ENCODE results near the gene PIH1D2.

GRCh38 chr11:112115386-112115785, 41.6 kb upstream of the PIH1D2 start:
- TF ChIP-seq, protein P1, sequence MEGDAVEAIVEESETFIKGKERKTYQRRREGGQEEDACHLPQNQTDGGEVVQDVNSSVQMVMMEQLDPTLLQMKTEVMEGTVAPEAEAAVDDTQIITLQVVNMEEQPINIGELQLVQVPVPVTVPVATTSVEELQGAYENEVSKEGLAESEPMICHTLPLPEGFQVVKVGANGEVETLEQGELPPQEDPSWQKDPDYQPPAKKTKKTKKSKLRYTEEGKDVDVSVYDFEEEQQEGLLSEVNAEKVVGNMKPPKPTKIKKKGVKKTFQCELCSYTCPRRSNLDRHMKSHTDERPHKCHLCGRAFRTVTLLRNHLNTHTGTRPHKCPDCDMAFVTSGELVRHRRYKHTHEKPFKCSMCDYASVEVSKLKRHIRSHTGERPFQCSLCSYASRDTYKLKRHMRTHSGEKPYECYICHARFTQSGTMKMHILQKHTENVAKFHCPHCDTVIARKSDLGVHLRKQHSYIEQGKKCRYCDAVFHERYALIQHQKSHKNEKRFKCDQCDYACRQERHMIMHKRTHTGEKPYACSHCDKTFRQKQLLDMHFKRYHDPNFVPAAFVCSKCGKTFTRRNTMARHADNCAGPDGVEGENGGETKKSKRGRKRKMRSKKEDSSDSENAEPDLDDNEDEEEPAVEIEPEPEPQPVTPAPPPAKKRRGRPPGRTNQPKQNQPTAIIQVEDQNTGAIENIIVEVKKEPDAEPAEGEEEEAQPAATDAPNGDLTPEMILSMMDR (IDR thresholded peaks at IDR 0.05; ENCODE audit: borderline replicate concordance, extremely low read depth, low read length, poor library complexity, severe bottlenecking), result no peak
- TF ChIP-seq EZH2 (IDR thresholded peaks at IDR 0.05; ENCODE audit: borderline replicate concordance, low read depth, low read length, severe bottlenecking), result no peak

Measured in DND-41 (cell line).